Stimulated activated CD8-positive, alpha-beta memory T cell treated with anti-CD3 and anti-CD28 coated beads, Interleukin-7, amount 100 ng/mL, for 1 hour (primary cell): ENCODE measurements around the gene ADGB.

Experiments used
- DNase-seq, 2 donors: peaks; one replicate each; pipeline ENCODE4 v3.0.0-alpha.2; 2020; ENCODE audit warnings: low read depth in 2 of 2

ADGB gene

DNA sequence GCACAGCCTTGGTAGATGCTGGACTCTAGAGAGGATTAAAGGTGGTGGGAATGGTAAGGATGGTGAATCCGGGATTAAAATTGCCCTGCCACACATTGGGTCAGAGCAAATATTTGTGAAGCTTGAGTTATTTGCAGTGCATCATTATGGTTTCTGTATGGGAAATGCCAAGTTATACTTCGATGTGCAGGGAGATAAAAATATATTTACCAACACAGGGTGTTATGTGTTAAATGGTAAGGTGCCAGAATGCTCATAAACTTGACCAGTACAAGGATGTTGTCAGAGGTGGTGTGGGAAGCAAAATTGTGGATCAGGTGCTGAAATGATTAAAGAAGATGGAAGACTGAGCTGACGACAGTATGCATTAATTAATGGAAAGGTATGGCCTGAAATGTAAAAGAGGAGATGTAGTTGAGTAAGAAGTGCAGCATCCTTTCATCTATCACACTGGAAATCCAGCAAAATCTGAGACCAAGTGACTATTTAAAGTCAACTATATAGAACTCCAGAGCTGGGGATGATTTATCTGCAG is 262.3 kb downstream of the ADGB start:
- DNase-seq: no peak

DNA sequence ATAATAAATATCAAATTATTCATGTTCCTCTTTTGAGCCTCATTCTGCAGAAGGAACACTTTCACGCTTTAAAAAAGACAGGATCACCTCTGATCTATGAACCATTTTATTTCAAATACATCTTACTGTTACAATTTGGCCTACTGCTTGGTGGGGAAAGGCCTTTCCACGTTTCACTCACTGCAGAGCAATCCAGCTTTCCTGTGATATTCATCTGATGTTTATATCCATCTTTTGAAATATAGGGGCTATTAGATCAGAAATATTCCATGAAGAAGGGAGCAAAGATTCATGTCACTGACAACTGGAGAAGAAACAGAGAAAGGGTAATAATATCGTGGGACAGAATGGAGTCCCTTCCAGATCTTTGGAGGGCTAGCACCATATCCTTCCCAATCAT is 262.9 kb downstream of the ADGB start:
- no peak for DNase-seq

DNA sequence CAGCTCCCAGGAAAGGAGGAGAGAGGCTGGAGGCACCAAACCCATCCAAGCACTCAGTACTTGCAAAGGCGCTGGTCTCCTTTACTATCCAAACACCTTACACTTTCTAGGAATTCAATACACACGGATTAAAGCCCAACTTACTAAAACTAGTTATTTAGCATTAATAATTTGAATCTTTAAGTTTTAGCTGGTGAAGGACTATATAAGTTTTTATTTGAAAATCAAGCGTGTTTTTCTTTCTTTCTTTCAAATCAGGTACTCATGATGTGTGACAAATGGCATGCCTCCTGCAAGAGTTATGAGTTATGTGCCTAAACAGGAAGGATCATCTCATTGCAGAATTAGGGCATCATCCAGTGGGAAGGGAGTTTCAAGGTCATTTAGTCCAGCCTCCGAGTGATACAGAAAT is 263.7 kb downstream of the ADGB start:
- DNase-seq: no peak

DNA sequence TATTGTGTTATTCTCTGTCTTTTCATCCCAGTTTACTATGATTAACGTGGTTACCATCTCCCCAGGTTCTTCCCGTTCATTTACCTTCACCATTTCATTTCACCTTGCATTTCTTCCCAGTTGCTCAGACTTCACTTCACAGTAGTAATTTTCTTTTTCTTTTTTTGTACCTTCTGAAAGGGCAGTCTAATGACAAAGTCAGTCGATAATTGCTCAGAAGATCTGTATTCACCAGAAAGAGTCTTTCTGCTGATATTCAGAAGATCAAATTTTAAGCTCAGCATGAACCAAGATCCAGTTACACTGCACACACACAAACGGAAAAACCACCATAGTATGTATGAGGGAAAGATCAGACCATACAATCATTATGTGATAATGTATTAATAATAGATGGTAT is 265.5 kb downstream of the ADGB start:
- DNase-seq: no peak

DNA sequence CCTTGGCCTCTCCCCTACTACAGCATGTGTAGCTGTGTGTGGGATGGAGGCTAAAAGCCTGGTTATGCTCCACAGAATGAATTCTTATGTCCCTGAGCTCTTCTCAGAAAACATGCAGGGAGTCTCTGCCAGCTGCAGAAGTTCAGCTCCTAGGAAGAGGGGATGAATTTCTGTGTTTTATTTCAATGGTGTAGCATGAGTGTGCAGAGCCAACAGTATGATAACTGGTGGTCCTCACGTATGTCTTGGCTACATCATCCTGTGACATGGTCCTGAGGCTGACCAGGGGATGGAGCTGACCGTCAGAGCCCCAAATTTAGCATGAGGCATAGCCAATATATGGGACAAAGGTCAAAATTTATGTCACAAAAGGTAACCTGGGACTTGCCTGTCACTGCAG is 266.1 kb downstream of the ADGB start:
- no peak for DNase-seq
